WTC11 (cell line): ENCODE data around the gene COPA. TPM values are rescaled to one million over a fixed set of nuclear protein-coding genes. Genes with fewer than 3 reads are reported as not detected.

Experiments
- ATAC-seq: fragments of 200-7000 bp; cut with Tn5 transposase; 2 replicates; pipeline ENCODE4 v1.10.0; 2021; ENCODE audit warnings: mild to moderate bottlenecking, moderate library complexity
- CTCF ChIA-PET: fragments of 300-600 bp; sonication (Branson Sonifier 250); formaldehyde crosslinking; loops from one replicate; lab custom pipeline; 2021; ENCODE audit warnings: antibody characterized with exemption; lab: Charles Lee
- POLR2A ChIA-PET: fragments of 350-600 bp; sonication (Branson Sonifier 250); formaldehyde crosslinking; loops from one replicate; lab custom pipeline; 2021; ENCODE audit warnings: antibody characterized with exemption; lab: Charles Lee
- DNase-seq: peaks from one replicate; pipeline ENCODE4 v3.0.0; 2021; ENCODE audit warnings: low spot score
- H3K27ac Mint-ChIP-seq: 2 replicates; pipeline ENCODE4 v1.8.0; 2021; ENCODE audit warnings: mixed read lengths
- H3K27me3 Mint-ChIP-seq: 2 replicates; pipeline ENCODE4 v1.8.0; 2021; ENCODE audit warnings: low read depth, mild to moderate bottlenecking, moderate library complexity, mixed read lengths
- H3K36me3 Mint-ChIP-seq: 2 replicates; pipeline ENCODE4 v1.8.0; 2021; ENCODE audit warnings: mixed read lengths
- H3K4me1 Mint-ChIP-seq: 2 replicates; pipeline ENCODE4 v1.8.0; 2022; ENCODE audit warnings: mixed read lengths
- H3K4me3 Mint-ChIP-seq: 2 replicates; pipeline ENCODE4 v1.8.0; 2021; ENCODE audit warnings: mild to moderate bottlenecking, moderate library complexity, mixed read lengths
- H3K9me3 Mint-ChIP-seq: 2 replicates; pipeline ENCODE4 v1.8.0; 2021; ENCODE audit warnings: mixed read lengths
- CBFB ChIP-seq: sonication (generic); formaldehyde crosslinking; IDR thresholded peaks from 2 replicates; pipeline ENCODE4 v1.8.1; 2022; ENCODE audit warnings: mild to moderate bottlenecking, low read depth, missing genetic modification reagents
- ELF4 ChIP-seq: sonication (generic); formaldehyde crosslinking; IDR thresholded peaks from 2 replicates; pipeline ENCODE4 v1.8.1; 2022; ENCODE audit warnings: low read depth, mild to moderate bottlenecking, moderate library complexity, missing genetic modification reagents
- EMX1 ChIP-seq: fragments of 250-450 bp; sonication (Bioruptor Pico); IDR thresholded peaks from 2 replicates; pipeline ENCODE4 v1.8.0; 2021; ENCODE audit warnings: mild to moderate bottlenecking
- FOXP1 ChIP-seq: sonication (generic); formaldehyde crosslinking; IDR thresholded peaks from 2 replicates; pipeline ENCODE4 v1.8.0; 2022; ENCODE audit warnings: missing genetic modification reagents, mild to moderate bottlenecking, moderate library complexity, borderline replicate concordance
- HMGA2 ChIP-seq: fragments of 250-450 bp; sonication (Bioruptor Pico); IDR thresholded peaks from 2 replicates; pipeline ENCODE4 v1.4.0; 2021; ENCODE audit warnings: mild to moderate bottlenecking, moderate library complexity
- NR3C1 ChIP-seq: sonication (generic); formaldehyde crosslinking; conservative IDR thresholded peaks from 2 replicates; pipeline ENCODE4 v1.8.1; 2023; ENCODE audit warnings: low read depth, mild to moderate bottlenecking, missing genetic modification reagents
- SMAD4 ChIP-seq: sonication (generic); formaldehyde crosslinking; IDR thresholded peaks from 2 replicates; pipeline ENCODE4 v1.8.0; 2022; ENCODE audit warnings: mild to moderate bottlenecking, missing genetic modification reagents
- ZNF121 ChIP-seq: sonication (generic); formaldehyde crosslinking; IDR thresholded peaks from 2 replicates; pipeline ENCODE4 v1.8.0; 2023; ENCODE audit warnings: missing genetic modification reagents
- ZNF219 ChIP-seq: sonication (generic); formaldehyde crosslinking; IDR thresholded peaks from 2 replicates; pipeline ENCODE4 v1.8.0; 2023; ENCODE audit warnings: missing genetic modification reagents, mild to moderate bottlenecking, borderline replicate concordance
- ZNF232 ChIP-seq: sonication (generic); formaldehyde crosslinking; IDR thresholded peaks from 2 replicates; pipeline ENCODE4 v1.8.0; 2022; ENCODE audit warnings: mild to moderate bottlenecking, missing genetic modification reagents
- ZNF317 ChIP-seq: sonication (generic); formaldehyde crosslinking; IDR thresholded peaks from 2 replicates; pipeline ENCODE4 v1.8.1; 2023; ENCODE audit warnings: low read depth, mild to moderate bottlenecking, moderate library complexity, missing genetic modification reagents, borderline replicate concordance
- ZNF423 ChIP-seq: fragments of 250-450 bp; sonication (Bioruptor Pico); IDR thresholded peaks from 2 replicates; pipeline ENCODE4 v2.1.2; 2022; ENCODE audit warnings: mild to moderate bottlenecking, moderate library complexity
- total RNA-seq: library from RNA; stranded (reverse); gene quantifications from 3 replicates; pipeline ENCODE4 v1.2.3, GENCODE V29; 2021
- TF ChIP-seq, protein P1 (sequence below): fragments of 250-450 bp; sonication (Bioruptor Pico); IDR thresholded peaks from 2 replicates; pipeline ENCODE4 v1.9.0; 2021; ENCODE audit warnings: moderate library complexity, mild to moderate bottlenecking, inconsistent platforms, borderline replicate concordance
- TF ChIP-seq, protein P2 (sequence below): sonication (generic); formaldehyde crosslinking; IDR thresholded peaks from 2 replicates; pipeline ENCODE4 v1.8.1; 2023; ENCODE audit warnings: mild to moderate bottlenecking, missing genetic modification reagents, moderate library complexity
- TF ChIP-seq, protein P3 (sequence below): sonication (generic); formaldehyde crosslinking; IDR thresholded peaks from 2 replicates; pipeline ENCODE4 v1.8.0; 2022; ENCODE audit warnings: missing genetic modification reagents
- TF ChIP-seq, protein P4 (sequence below): sonication (generic); formaldehyde crosslinking; IDR thresholded peaks from 2 replicates; pipeline ENCODE4 v1.8.1; 2023; ENCODE audit warnings: mild to moderate bottlenecking, missing genetic modification reagents
- TF ChIP-seq, protein P5 (sequence below): fragments of 250-450 bp; sonication (Bioruptor Pico); IDR thresholded peaks from 2 replicates; pipeline ENCODE4 v1.9.0; 2021; ENCODE audit warnings: mild to moderate bottlenecking, borderline replicate concordance
- TF ChIP-seq, protein P6 (sequence below): fragments of 250-450 bp; sonication (Bioruptor Pico); conservative IDR thresholded peaks from 2 replicates; pipeline ENCODE4 v1.9.0; 2021; ENCODE audit warnings: mild to moderate bottlenecking

COPA gene
- total RNA-seq, 1 experiment from 2014 or later: 126 TPM

DNA sequence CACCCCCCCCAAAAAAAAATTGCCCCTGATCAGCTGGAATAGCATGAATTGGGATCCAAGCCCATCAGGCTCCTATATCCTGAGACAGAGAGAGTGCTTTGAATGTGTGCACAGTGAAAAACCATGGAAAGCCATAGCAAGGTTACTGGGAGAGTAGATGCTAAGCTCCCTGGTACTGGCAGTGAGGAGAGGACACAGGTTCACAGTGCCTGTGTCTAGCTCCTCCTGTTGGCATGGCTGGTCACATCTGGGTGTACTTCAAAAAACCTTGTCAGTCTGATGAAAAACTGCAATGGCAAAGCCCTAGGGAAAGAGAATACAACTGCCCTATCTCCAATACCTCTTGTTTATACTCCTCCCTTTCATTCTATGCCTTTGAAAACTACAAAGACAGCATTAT, 12.9 kb downstream of the COPA start:
- TF ChIP-seq ELF4 (CRISPR knock-in tag) (no peak), ZNF423 (CRISPR knock-in tag) (no peak), NR3C1 (CRISPR knock-in tag) (no peak), ZNF219 (CRISPR knock-in tag) (no peak), ZNF232 (CRISPR knock-in tag) (no peak), HMGA2 (CRISPR knock-in tag) (no peak), EMX1 (CRISPR knock-in tag) (no peak), ZNF121 (CRISPR knock-in tag) (no peak), FOXP1 (CRISPR knock-in tag) (no peak), CBFB (CRISPR knock-in tag) (no peak), ZNF317 (no peak), SMAD4 (CRISPR knock-in tag) (no peak)
- TF ChIP-seq, protein P1, sequence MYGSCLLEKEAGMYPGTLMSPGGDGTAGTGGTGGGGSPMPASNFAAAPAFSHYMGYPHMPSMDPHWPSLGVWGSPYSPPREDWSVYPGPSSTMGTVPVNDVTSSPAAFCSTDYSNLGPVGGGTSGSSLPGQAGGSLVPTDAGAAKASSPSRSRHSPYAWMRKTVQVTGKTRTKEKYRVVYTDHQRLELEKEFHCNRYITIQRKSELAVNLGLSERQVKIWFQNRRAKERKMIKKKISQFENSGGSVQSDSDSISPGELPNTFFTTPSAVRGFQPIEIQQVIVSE (CRISPR knock-in tag): no peak
- TF ChIP-seq, protein P2, sequence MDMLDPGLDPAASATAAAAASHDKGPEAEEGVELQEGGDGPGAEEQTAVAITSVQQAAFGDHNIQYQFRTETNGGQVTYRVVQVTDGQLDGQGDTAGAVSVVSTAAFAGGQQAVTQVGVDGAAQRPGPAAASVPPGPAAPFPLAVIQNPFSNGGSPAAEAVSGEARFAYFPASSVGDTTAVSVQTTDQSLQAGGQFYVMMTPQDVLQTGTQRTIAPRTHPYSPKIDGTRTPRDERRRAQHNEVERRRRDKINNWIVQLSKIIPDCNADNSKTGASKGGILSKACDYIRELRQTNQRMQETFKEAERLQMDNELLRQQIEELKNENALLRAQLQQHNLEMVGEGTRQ (CRISPR knock-in tag): no peak
- TF ChIP-seq, protein P3, sequence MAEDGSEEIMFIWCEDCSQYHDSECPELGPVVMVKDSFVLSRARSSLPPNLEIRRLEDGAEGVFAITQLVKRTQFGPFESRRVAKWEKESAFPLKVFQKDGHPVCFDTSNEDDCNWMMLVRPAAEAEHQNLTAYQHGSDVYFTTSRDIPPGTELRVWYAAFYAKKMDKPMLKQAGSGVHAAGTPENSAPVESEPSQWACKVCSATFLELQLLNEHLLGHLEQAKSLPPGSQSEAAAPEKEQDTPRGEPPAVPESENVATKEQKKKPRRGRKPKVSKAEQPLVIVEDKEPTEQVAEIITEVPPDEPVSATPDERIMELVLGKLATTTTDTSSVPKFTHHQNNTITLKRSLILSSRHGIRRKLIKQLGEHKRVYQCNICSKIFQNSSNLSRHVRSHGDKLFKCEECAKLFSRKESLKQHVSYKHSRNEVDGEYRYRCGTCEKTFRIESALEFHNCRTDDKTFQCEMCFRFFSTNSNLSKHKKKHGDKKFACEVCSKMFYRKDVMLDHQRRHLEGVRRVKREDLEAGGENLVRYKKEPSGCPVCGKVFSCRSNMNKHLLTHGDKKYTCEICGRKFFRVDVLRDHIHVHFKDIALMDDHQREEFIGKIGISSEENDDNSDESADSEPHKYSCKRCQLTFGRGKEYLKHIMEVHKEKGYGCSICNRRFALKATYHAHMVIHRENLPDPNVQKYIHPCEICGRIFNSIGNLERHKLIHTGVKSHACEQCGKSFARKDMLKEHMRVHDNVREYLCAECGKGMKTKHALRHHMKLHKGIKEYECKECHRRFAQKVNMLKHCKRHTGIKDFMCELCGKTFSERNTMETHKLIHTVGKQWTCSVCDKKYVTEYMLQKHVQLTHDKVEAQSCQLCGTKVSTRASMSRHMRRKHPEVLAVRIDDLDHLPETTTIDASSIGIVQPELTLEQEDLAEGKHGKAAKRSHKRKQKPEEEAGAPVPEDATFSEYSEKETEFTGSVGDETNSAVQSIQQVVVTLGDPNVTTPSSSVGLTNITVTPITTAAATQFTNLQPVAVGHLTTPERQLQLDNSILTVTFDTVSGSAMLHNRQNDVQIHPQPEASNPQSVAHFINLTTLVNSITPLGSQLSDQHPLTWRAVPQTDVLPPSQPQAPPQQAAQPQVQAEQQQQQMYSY (CRISPR knock-in tag): no peak
- TF ChIP-seq, protein P4, sequence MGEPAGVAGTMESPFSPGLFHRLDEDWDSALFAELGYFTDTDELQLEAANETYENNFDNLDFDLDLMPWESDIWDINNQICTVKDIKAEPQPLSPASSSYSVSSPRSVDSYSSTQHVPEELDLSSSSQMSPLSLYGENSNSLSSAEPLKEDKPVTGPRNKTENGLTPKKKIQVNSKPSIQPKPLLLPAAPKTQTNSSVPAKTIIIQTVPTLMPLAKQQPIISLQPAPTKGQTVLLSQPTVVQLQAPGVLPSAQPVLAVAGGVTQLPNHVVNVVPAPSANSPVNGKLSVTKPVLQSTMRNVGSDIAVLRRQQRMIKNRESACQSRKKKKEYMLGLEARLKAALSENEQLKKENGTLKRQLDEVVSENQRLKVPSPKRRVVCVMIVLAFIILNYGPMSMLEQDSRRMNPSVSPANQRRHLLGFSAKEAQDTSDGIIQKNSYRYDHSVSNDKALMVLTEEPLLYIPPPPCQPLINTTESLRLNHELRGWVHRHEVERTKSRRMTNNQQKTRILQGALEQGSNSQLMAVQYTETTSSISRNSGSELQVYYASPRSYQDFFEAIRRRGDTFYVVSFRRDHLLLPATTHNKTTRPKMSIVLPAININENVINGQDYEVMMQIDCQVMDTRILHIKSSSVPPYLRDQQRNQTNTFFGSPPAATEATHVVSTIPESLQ: no peak
- TF ChIP-seq, protein P5, sequence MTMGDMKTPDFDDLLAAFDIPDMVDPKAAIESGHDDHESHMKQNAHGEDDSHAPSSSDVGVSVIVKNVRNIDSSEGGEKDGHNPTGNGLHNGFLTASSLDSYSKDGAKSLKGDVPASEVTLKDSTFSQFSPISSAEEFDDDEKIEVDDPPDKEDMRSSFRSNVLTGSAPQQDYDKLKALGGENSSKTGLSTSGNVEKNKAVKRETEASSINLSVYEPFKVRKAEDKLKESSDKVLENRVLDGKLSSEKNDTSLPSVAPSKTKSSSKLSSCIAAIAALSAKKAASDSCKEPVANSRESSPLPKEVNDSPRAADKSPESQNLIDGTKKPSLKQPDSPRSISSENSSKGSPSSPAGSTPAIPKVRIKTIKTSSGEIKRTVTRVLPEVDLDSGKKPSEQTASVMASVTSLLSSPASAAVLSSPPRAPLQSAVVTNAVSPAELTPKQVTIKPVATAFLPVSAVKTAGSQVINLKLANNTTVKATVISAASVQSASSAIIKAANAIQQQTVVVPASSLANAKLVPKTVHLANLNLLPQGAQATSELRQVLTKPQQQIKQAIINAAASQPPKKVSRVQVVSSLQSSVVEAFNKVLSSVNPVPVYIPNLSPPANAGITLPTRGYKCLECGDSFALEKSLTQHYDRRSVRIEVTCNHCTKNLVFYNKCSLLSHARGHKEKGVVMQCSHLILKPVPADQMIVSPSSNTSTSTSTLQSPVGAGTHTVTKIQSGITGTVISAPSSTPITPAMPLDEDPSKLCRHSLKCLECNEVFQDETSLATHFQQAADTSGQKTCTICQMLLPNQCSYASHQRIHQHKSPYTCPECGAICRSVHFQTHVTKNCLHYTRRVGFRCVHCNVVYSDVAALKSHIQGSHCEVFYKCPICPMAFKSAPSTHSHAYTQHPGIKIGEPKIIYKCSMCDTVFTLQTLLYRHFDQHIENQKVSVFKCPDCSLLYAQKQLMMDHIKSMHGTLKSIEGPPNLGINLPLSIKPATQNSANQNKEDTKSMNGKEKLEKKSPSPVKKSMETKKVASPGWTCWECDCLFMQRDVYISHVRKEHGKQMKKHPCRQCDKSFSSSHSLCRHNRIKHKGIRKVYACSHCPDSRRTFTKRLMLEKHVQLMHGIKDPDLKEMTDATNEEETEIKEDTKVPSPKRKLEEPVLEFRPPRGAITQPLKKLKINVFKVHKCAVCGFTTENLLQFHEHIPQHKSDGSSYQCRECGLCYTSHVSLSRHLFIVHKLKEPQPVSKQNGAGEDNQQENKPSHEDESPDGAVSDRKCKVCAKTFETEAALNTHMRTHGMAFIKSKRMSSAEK (CRISPR knock-in tag): no peak
- TF ChIP-seq, protein P6, sequence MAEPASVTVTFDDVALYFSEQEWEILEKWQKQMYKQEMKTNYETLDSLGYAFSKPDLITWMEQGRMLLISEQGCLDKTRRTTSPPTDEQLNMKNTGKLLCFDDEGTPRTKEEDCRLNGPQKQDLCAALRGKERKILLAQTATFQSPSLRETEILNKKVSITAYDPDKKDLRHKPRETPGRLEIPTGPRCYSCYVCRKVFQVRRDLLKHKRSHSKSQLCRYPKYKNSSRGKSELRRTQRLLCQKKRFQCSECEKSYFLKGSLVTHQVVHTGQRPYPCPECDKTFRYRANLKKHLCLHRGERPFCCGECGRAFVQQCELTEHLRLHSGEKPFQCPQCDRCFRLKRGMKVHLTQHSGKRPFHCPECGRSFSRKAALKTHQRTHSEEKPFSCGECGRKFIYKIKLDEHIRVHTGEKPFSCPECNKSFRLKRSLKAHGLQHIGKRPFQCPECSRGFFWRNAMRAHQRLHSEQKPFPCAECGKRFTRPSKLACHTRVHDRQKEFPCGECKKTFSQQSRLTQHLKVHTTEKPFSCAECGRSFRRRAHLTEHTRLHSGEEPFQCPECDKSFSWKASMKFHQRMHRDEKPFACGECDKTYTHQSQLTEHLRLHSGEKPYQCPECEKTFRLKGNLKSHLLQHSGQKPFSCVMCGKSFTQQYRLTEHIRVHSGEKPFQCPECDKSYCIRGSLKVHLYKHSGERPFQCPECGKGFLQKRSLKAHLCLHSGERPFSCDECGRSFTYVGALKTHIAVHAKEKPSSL (CRISPR knock-in tag): no peak
- no peaks in the 10 kb centered on the region for H3K27me3 Mint-ChIP-seq
- ChIA-PET POLR2A (no interaction called here), CTCF (interaction anchor here (0.6 to 1.1 kb wide), 3 partner anchors 38 to 163 kb away, joined by 3 to 5 read pairs (median 4); no protein-coding TSS in a partner anchor)
- no peaks in the 10 kb centered on the region for H3K9me3 Mint-ChIP-seq
- ATAC-seq (no peak; the same call in 1 of the 2 replicates), DNase-seq (no peak)
- no peak overlapping the region for H3K4me3 Mint-ChIP-seq
- peaks cover 70% of the 10 kb centered on the region for H3K36me3 Mint-ChIP-seq
- no peaks in the 10 kb centered on the region for H3K4me1 Mint-ChIP-seq
- H3K27ac Mint-ChIP-seq: no peak overlapping the region
